Suprapubic skin (tissue), 3 donors: ENCODE data around the gene ZNF410.

Experiments
- EP300 ChIP-seq: sonication (generic); formaldehyde crosslinking; IDR thresholded peaks from one replicate; pipeline ENCODE4 v1.6.1; 2017; ENCODE audit warnings: antibody characterized with exemption
- POLR2A ChIP-seq, 2 donors: fragments of 450-650 bp; IDR thresholded peaks; one replicate each; pipeline ENCODE4 v1.6.1; 2017; ENCODE audit warnings: antibody characterized with exemption in 2 of 2, mild to moderate bottlenecking in 2 of 2, moderate library complexity in 2 of 2
- TF ChIP-seq, protein P1 (sequence below), 2 donors: fragments of 200-600 bp in 1 of 2; fragments of 450-650 bp in 1 of 2; sonication (generic) in 1 of 2; IDR thresholded peaks; one replicate each; pipeline ENCODE4 v1.5.1; 2016 to 2019; ENCODE audit warnings: antibody characterized with exemption in 2 of 2, mild to moderate bottlenecking in 1 of 2, moderate library complexity in 1 of 2

GRCh38 chr14:73884438-73885190, 2.0 kb upstream of the ZNF410 start:
- TF ChIP-seq, protein P1, sequence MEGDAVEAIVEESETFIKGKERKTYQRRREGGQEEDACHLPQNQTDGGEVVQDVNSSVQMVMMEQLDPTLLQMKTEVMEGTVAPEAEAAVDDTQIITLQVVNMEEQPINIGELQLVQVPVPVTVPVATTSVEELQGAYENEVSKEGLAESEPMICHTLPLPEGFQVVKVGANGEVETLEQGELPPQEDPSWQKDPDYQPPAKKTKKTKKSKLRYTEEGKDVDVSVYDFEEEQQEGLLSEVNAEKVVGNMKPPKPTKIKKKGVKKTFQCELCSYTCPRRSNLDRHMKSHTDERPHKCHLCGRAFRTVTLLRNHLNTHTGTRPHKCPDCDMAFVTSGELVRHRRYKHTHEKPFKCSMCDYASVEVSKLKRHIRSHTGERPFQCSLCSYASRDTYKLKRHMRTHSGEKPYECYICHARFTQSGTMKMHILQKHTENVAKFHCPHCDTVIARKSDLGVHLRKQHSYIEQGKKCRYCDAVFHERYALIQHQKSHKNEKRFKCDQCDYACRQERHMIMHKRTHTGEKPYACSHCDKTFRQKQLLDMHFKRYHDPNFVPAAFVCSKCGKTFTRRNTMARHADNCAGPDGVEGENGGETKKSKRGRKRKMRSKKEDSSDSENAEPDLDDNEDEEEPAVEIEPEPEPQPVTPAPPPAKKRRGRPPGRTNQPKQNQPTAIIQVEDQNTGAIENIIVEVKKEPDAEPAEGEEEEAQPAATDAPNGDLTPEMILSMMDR (IDR thresholded peaks at IDR 0.05), result no peak
- TF ChIP-seq POLR2A (IDR thresholded peaks at IDR 0.05) (no peak), EP300 (no peak)
